HCT116 (cell line): ENCODE data around the gene CEND1. TPM values are rescaled to one million over a fixed set of nuclear protein-coding genes. Genes with fewer than 3 reads are reported as not detected.
A peak's percentile ranks its signal among the peaks of the same experiment; 100 is the strongest.

Experiments
- ATAC-seq: fragments of 200-7000 bp; cut with Tn5 transposase; 2 replicates; pipeline ENCODE4 v1.9.1; 2020; ENCODE audit warnings: mild to moderate bottlenecking, moderate library complexity
- BruUV-seq: library from RNA; stranded (reverse); fragments of 400-500 nt; replicated peaks from 2 replicates; lab custom pipeline; 2021; lab: Mats Ljungman, UMichigan
- CTCF ChIA-PET: fragments of 300-600 bp; sonication (Branson Sonifier 250); formaldehyde crosslinking; loops from one replicate; lab custom pipeline; 2021; ENCODE audit warnings: antibody characterized with exemption; lab: Charles Lee
- POLR2A ChIA-PET: fragments of 300-600, 350-600 bp; sonication (Branson Sonifier 250); formaldehyde crosslinking; loops from one replicate; lab custom pipeline; 2021; ENCODE audit warnings: antibody characterized with exemption; lab: Charles Lee
- RAD21 ChIA-PET, 2 experiments: fragments of 300-600 bp; sonication (Branson Sonifier 250); formaldehyde crosslinking; loops; one replicate each; lab custom pipeline; 2023; ENCODE audit warnings: low total read pairs in 2 of 2; ENCODE audit not compliant: uncharacterized antibody in 2 of 2, unreplicated experiment in 2 of 2, low non-redundant PET in 1 of 2; lab: Charles Lee
- DNase-seq: peaks from one replicate; pipeline ENCODE4 v3.0.0-alpha.2; 2010; ENCODE audit warnings: low read depth, low spot score
- H2AFZ ChIP-seq: fragments of 200-600 bp; shearing (Covaris generic), sonication (generic); 2 replicates; pipeline ENCODE4 v1.6.1; 2017; ENCODE audit warnings: low read depth, mixed run types, mixed read lengths, antibody characterized with exemption, low read length; ENCODE audit not compliant: poor library complexity, severe bottlenecking
- H3K27ac ChIP-seq: 2 replicates; pipeline ENCODE4 v1.5.1; 2012; ENCODE audit warnings: low read depth, low read length
- H3K27me3 ChIP-seq: fragments of 200-600 bp; sonication (generic); 2 replicates; pipeline ENCODE4 v1.6.1; 2016; ENCODE audit warnings: mixed run types, low read length, mixed read lengths; ENCODE audit not compliant: insufficient read depth
- H3K36me3 ChIP-seq, 2 experiments: fragments of 200-500 bp in 1 of 2; fragments of 200-600 bp in 1 of 2; sonication (Bioruptor generic) in 1 of 2; sonication (generic) in 1 of 2; 2 replicates each; pipeline versions ENCODE4 v1.5.1 to v1.6.1; 2014 to 2016; ENCODE audit warnings: low read length in 2 of 2, inconsistent platforms in 1 of 2, mixed read lengths in 1 of 2, mixed run types in 1 of 2; ENCODE audit not compliant: insufficient read depth in 2 of 2, control insufficient read depth in 1 of 2
- H3K4me1 ChIP-seq, 2 experiments: fragments of 200-600 bp in 1 of 2; sonication (generic) in 1 of 2; 2 replicates each; pipeline versions ENCODE4 v1.5.1 to v1.6.1; 2012 to 2017; ENCODE audit warnings: low read length in 2 of 2, inconsistent platforms in 1 of 2, mild to moderate bottlenecking in 1 of 2, mixed read lengths in 1 of 2, mixed run types in 1 of 2, moderate library complexity in 1 of 2; ENCODE audit not compliant: insufficient read depth in 2 of 2, control insufficient read depth in 1 of 2
- H3K4me2 ChIP-seq: fragments of 200-600 bp; sonication (generic); 2 replicates; pipeline ENCODE4 v1.6.1; 2017; ENCODE audit warnings: mixed run types, low read length, mixed read lengths
- H3K4me3 ChIP-seq, 2 experiments: fragments of 200-600 bp in 1 of 2; sonication (generic) in 1 of 2; replicated peaks in 1 of 2; 2 replicates each; pipeline ENCODE4 v1.5.1; 2011 to 2016; ENCODE audit warnings: low read length in 2 of 2, control low read depth in 1 of 2, low read depth in 1 of 2, mild to moderate bottlenecking in 1 of 2, mixed read lengths in 1 of 2, mixed run types in 1 of 2
- H3K79me2 ChIP-seq: fragments of 200-600 bp; sonication (generic); 2 replicates; pipeline ENCODE4 v1.6.1; 2017; ENCODE audit warnings: mild to moderate bottlenecking, mixed run types, low read length, moderate library complexity, mixed read lengths; ENCODE audit not compliant: insufficient read depth
- H3K9ac ChIP-seq: fragments of 200-600 bp; sonication (generic); 2 replicates; pipeline ENCODE4 v1.6.1; 2016; ENCODE audit warnings: low read length, mixed read lengths
- H3K9me2 ChIP-seq: fragments of 200-600 bp; sonication (generic), shearing (Covaris generic); 2 replicates; pipeline ENCODE4 v1.6.1; 2017; ENCODE audit warnings: mixed run types, mild to moderate bottlenecking, moderate library complexity; ENCODE audit not compliant: insufficient read depth
- H3K9me3 ChIP-seq, 2 experiments: fragments of 200-500 bp in 1 of 2; fragments of 200-600 bp in 1 of 2; sonication (Bioruptor generic) in 1 of 2; sonication (generic) in 1 of 2; 2 replicates each; pipeline ENCODE4 v1.6.1; 2014 to 2017; ENCODE audit warnings: low read length in 2 of 2, mixed read lengths in 2 of 2, inconsistent platforms in 1 of 2, low read depth in 1 of 2, mild to moderate bottlenecking in 1 of 2, mixed run types in 1 of 2, moderate library complexity in 1 of 2; ENCODE audit not compliant: control insufficient read depth in 1 of 2, insufficient read depth in 1 of 2
- H4K20me1 ChIP-seq: fragments of 200-600 bp; sonication (generic), shearing (Covaris generic); 2 replicates; pipeline ENCODE4 v1.6.1; 2017; ENCODE audit warnings: mixed run types, mild to moderate bottlenecking, moderate library complexity; ENCODE audit not compliant: insufficient read depth
- CEBPB ChIP-seq: IDR thresholded peaks from 2 replicates; pipeline ENCODE4 v1.6.1; 2012; ENCODE audit warnings: low read depth
- CTCF ChIP-seq, 3 experiments: fragments of 200-600 bp in 1 of 3; sonication (generic) in 1 of 3; IDR thresholded peaks in 2 of 3; conservative IDR thresholded peaks in 1 of 3; 2 replicates each; pipeline ENCODE4 v1.5.1; 2012 to 2017; ENCODE audit warnings: low read depth in 2 of 3, low read length in 2 of 3, antibody characterized with exemption in 1 of 3, borderline replicate concordance in 1 of 3, control low read depth in 1 of 3, mild to moderate bottlenecking in 1 of 3, mixed read lengths in 1 of 3, mixed run types in 1 of 3, moderate library complexity in 1 of 3; ENCODE audit not compliant: insufficient read depth in 1 of 3
- EGR1 ChIP-seq: IDR thresholded peaks from 2 replicates; pipeline ENCODE4 v1.6.1; 2012; ENCODE audit warnings: low read depth
- POLR2AphosphoS5 ChIP-seq: IDR thresholded peaks from 2 replicates; pipeline ENCODE4 v1.6.1; 2011; ENCODE audit warnings: mild to moderate bottlenecking, low read depth, low read length, moderate library complexity
- SP1 ChIP-seq: IDR thresholded peaks from 2 replicates; pipeline ENCODE4 v1.6.1; 2012; ENCODE audit warnings: low read depth
- TCF7L2 ChIP-seq: IDR thresholded peaks from 2 replicates; pipeline ENCODE4 v1.7.0; 2011; ENCODE audit warnings: borderline replicate concordance, inconsistent platforms; ENCODE audit not compliant: insufficient read depth, insufficient read length; ENCODE audit errors: extremely low read depth
- YY1 ChIP-seq: IDR thresholded peaks from 2 replicates; pipeline ENCODE4 v1.6.1; 2011; ENCODE audit warnings: low read length, low read depth, moderate library complexity, mild to moderate bottlenecking; ENCODE audit not compliant: insufficient replicate concordance; ENCODE audit errors: extremely low read depth
- ZFX ChIP-seq: fragments of 450-650 bp; IDR thresholded peaks from 2 replicates; pipeline ENCODE4 v1.6.1; 2017
- intact Hi-C: fragments of 100-400 bp; cut with micrococcal nuclease; formaldehyde crosslinking; loops from 2 replicates; pipeline ENCODE4 v1.10.0; 2022
- total RNA-seq: library from RNA; stranded (reverse); gene quantifications from one replicate; pipeline ENCODE4 v1.2.1, GENCODE V29; 2021; ENCODE audit not compliant: unreplicated experiment

The CEND1 gene
- total RNA-seq, 1 experiment from 2014 or later, result 0.27 TPM

- Histone ChIP-seq H3K79me2 (peaks cover 63% of the 10 kb centered on the region), H4K20me1 (peaks cover 17% of the 10 kb centered on the region; the same call in 1 of the 2 replicates), H3K4me3 (peak overlapping the region; percentile 82 to 97), H3K36me3 (peaks cover 21 to 38% of the 10 kb centered on the region in 2 experiments), H2AFZ (no peak overlapping the region), H3K4me1 (peaks cover 27 to 58% of the 10 kb centered on the region in 2 experiments), H3K27ac (peak overlapping the region; percentile 93), H3K9me3 (no peaks in the 10 kb centered on the region), H3K27me3 (no peaks in the 10 kb centered on the region), H3K9ac (peak overlapping the region; percentile 100), H3K4me2 (peak overlapping the region; percentile 88), H3K9me2 (no peaks in the 10 kb centered on the region)
- DNase-seq, result no peak
- ChIA-PET POLR2A (interaction anchor here (1.0 to 4.4 kb wide), 7 partner anchors 10 to 34 kb away, joined by 3 to 45 read pairs (median 6); partner anchors contain the start of genes CRACR2B, PNPLA2 and TSPAN4), CTCF (interaction anchor here (0.8 to 1.5 kb wide), 4 partner anchors 8 to 33 kb away, joined by 3 to 7 read pairs (median 3); partner anchors contain the start of gene PNPLA2), RAD21 (no interaction called here)
- TSS peak; percentile 80 for BruUV-seq
- TF ChIP-seq CTCF (IDR thresholded peaks at IDR 0.05 in 2 of 3, conservative IDR thresholded peaks at IDR 0.05 in 1 of 3; ENCODE audit: borderline replicate concordance in 1 of 3, insufficient read depth in 1 of 3, low read depth in 2 of 3, low read length in 2 of 3), result peak in 2 of 3 experiments; percentile 36 to 47; a peak in 4 of 6 replicates
- no peak for TF ChIP-seq SP1
- no peak for TF ChIP-seq EGR1
- no peak for TF ChIP-seq TCF7L2
- no peak for TF ChIP-seq POLR2AphosphoS5
- no peak for TF ChIP-seq CEBPB
- no peak for TF ChIP-seq ZFX
- peak; percentile 19 for TF ChIP-seq YY1
- intact Hi-C loops, result loop anchor here (1.0 to 5.0 kb wide), 2 partner anchors 12 to 34 kb away; partner anchors contain the start of genes POLR2L and TSPAN4
- ATAC-seq, result peak; percentile 24
These were observed 18.8 kb upstream of the CEND1 start for GRCh38 chr11:808427-809286.
